Activated CD8-positive, alpha-beta memory T cell treated with anti-CD3 and anti-CD28 coated beads, Interleukin-2, amount 50 U/mL, for 48 hours (primary cell): ENCODE results near the gene ITPR1.

Source experiments
- DNase-seq: peaks from one replicate; pipeline ENCODE4 v3.0.0-alpha.2; 2020

Gene ITPR1

GRCh38 chr3:4511491-4512262 lies 18.5 kb downstream of the ITPR1 start:
- no peak for DNase-seq

GRCh38 chr3:4512895-4513616 lies 19.9 kb downstream of the ITPR1 start:
- no peak for DNase-seq

GRCh38 chr3:4514321-4514720 lies 21.2 kb downstream of the ITPR1 start:
- no peak for DNase-seq

- DNase-seq, result no peak
Measured at GRCh38 chr3:4514916-4515315, 21.8 kb downstream of the ITPR1 start.

GRCh38 chr3:4515916-4516579 lies 22.9 kb downstream of the ITPR1 start:
- no peak for DNase-seq

- no peak for DNase-seq
Measured at GRCh38 chr3:4517093-4517492, 23.9 kb downstream of the ITPR1 start.

- DNase-seq, result no peak
Measured at GRCh38 chr3:4517643-4518311, 24.6 kb downstream of the ITPR1 start.

GRCh38 chr3:4520033-4520816 lies 27.1 kb downstream of the ITPR1 start:
- no peak for DNase-seq

GRCh38 chr3:4522947-4523346 lies 29.8 kb downstream of the ITPR1 start:
- no peak for DNase-seq

GRCh38 chr3:4523710-4524698 lies 30.9 kb downstream of the ITPR1 start:
- DNase-seq, result no peak

GRCh38 chr3:4525560-4526223 lies 32.5 kb downstream of the ITPR1 start:
- no peak for DNase-seq

GRCh38 chr3:4528320-4528719 lies 35.2 kb downstream of the ITPR1 start:
- no peak for DNase-seq

- DNase-seq, result no peak
Measured at GRCh38 chr3:4528819-4529600, 35.9 kb downstream of the ITPR1 start.

GRCh38 chr3:4529876-4530588 lies 36.9 kb downstream of the ITPR1 start:
- DNase-seq, result no peak

- DNase-seq, result no peak
Measured at GRCh38 chr3:4531478-4532025, 38.4 kb downstream of the ITPR1 start.

- DNase-seq, result no peak
Measured at GRCh38 chr3:4532535-4533112, 39.5 kb downstream of the ITPR1 start.

GRCh38 chr3:4533489-4534443 lies 40.6 kb downstream of the ITPR1 start:
- no peak for DNase-seq
